H1 (cell line): ENCODE measurements around the gene FH. TPM values are rescaled to one million over a fixed set of nuclear protein-coding genes. Genes with fewer than 3 reads are reported as not detected.

Experiments used
- CBX8 ChIP-seq: fragments of 300-800, 300-1000 bp; sonication (generic); IDR thresholded peaks from 2 replicates; pipeline ENCODE4 v1.7.1; 2016; ENCODE audit warnings: low read depth, low read length, borderline replicate concordance
- CEBPB ChIP-seq: IDR thresholded peaks from 2 replicates; pipeline ENCODE4 v1.6.1; 2012; ENCODE audit warnings: low read depth, low read length
- GTF2F1 ChIP-seq: IDR thresholded peaks from 2 replicates; pipeline ENCODE4 v1.6.1; 2012; ENCODE audit warnings: low read depth, low read length, improper control_type of control experiment, borderline replicate concordance
- POLR2A ChIP-seq, 2 experiments: IDR thresholded peaks; 1 replicate in 1 of 2; 2 replicates in 1 of 2; pipeline ENCODE4 v1.6.1; 2011; ENCODE audit warnings: low read depth in 2 of 2, low read length in 2 of 2, mild to moderate bottlenecking in 2 of 2; ENCODE audit errors: control extremely low read depth in 1 of 2
- RBBP5 ChIP-seq: IDR thresholded peaks from 2 replicates; pipeline ENCODE4 v1.7.1; 2012; ENCODE audit warnings: low read depth, mild to moderate bottlenecking, inconsistent platforms, low read length, moderate library complexity, borderline replicate concordance
- RNF2 ChIP-seq: fragments of 200-900, 300-1000 bp; sonication (generic); IDR thresholded peaks from 2 replicates; pipeline ENCODE4 v1.7.1; 2016; ENCODE audit warnings: borderline replicate concordance, low read depth, mild to moderate bottlenecking, antibody characterized with exemption, low read length; ENCODE audit not compliant: poor library complexity, severe bottlenecking; ENCODE audit errors: missing control alignments
- SIN3A ChIP-seq, 2 experiments: IDR thresholded peaks in 1 of 2; conservative IDR thresholded peaks in 1 of 2; 2 replicates each; pipeline ENCODE4 v1.6.1; 2011 to 2012; ENCODE audit warnings: low read length in 2 of 2, improper control_type of control experiment in 1 of 2, low read depth in 1 of 2, mild to moderate bottlenecking in 1 of 2
- TCF12 ChIP-seq: IDR thresholded peaks from 2 replicates; pipeline ENCODE4 v1.6.1; 2011; ENCODE audit warnings: low read depth, mild to moderate bottlenecking, low read length
- ZNF274 ChIP-seq: IDR thresholded peaks from 2 replicates; pipeline ENCODE4 v1.7.0; 2012; ENCODE audit warnings: low read length, borderline replicate concordance; ENCODE audit errors: extremely low read depth
- polyA plus RNA-seq, 7 experiments: library from polyadenylated mRNA; depleted of rRNA in 3 of 7; stranded (reverse) in 5 of 7; unstranded in 2 of 7; fragments of >200 nt in 5 of 7; fragments of 200-250 nt in 2 of 7; gene quantifications; 1 replicate in 5 of 7; 2 replicates in 1 of 7; 4 replicates in 1 of 7; pipeline versions ENCODE4 v1.2.1 to v1.2.3, GENCODE V29; 2011 to 2013; ENCODE audit warnings: missing spikeins in 2 of 7, mixed read lengths in 2 of 7
- total RNA-seq: library from RNA; stranded (reverse); fragmentation: NEBNext Ultra II Directional; extraction: Animal tissue kit (Norgen Biotek cat#: 25700); gene quantifications from 2 replicates; pipeline ENCODE4 v1.2.1, GENCODE V29; 2021
- TF ChIP-seq, protein P1 (sequence below): fragments of 300-600 bp; sonication (generic); IDR thresholded peaks from 2 replicates; pipeline ENCODE4 v1.7.1; 2012; ENCODE audit warnings: low read length, moderate library complexity, mild to moderate bottlenecking, inconsistent platforms; ENCODE audit not compliant: insufficient replicate concordance

The FH gene
- total and polyA plus RNA-seq, 2 of the 8 experiments (the other 6 are each of a cell fraction or from before 2014, with no cell fraction given), result 45.0 to 81.9 TPM

DNA sequence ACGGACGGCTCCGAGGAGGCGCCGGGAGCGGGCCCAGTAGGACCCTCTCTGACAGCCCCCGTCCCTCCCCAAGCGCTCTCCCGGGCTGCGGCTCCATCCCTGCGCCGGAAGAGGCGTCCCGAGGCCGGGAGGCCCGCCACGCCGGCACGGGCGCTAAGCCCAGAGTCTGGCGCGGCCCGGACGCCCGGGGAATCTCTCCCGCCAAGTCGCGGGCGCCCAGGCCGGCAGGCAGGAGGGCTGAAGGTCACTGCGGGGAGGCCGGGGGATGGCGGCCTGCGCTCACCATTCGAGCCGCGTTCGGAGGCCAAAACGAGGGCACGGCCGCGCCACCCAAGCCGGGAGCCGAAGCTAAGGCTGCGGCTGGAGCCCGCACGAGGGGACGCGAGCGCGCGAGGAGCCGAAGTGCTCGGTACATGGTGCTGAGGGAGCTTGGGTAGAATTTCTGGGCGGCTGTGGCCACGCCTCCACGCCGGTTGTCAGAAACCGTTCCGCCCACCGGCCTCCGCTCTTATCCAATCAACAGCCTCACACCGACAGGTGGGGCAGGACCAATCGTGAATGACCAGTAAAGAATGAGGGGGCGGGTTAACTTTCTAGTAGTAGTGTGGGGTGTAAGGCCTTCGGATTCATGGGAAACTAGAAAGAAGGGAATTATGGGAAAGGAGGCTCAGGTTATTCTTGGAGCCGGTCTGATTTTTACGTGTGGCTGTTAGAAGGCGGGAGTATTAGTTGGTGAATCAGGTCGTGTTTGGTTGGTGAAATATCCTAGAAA is at the start of gene FH (continued):
- TF ChIP-seq, protein P1, sequence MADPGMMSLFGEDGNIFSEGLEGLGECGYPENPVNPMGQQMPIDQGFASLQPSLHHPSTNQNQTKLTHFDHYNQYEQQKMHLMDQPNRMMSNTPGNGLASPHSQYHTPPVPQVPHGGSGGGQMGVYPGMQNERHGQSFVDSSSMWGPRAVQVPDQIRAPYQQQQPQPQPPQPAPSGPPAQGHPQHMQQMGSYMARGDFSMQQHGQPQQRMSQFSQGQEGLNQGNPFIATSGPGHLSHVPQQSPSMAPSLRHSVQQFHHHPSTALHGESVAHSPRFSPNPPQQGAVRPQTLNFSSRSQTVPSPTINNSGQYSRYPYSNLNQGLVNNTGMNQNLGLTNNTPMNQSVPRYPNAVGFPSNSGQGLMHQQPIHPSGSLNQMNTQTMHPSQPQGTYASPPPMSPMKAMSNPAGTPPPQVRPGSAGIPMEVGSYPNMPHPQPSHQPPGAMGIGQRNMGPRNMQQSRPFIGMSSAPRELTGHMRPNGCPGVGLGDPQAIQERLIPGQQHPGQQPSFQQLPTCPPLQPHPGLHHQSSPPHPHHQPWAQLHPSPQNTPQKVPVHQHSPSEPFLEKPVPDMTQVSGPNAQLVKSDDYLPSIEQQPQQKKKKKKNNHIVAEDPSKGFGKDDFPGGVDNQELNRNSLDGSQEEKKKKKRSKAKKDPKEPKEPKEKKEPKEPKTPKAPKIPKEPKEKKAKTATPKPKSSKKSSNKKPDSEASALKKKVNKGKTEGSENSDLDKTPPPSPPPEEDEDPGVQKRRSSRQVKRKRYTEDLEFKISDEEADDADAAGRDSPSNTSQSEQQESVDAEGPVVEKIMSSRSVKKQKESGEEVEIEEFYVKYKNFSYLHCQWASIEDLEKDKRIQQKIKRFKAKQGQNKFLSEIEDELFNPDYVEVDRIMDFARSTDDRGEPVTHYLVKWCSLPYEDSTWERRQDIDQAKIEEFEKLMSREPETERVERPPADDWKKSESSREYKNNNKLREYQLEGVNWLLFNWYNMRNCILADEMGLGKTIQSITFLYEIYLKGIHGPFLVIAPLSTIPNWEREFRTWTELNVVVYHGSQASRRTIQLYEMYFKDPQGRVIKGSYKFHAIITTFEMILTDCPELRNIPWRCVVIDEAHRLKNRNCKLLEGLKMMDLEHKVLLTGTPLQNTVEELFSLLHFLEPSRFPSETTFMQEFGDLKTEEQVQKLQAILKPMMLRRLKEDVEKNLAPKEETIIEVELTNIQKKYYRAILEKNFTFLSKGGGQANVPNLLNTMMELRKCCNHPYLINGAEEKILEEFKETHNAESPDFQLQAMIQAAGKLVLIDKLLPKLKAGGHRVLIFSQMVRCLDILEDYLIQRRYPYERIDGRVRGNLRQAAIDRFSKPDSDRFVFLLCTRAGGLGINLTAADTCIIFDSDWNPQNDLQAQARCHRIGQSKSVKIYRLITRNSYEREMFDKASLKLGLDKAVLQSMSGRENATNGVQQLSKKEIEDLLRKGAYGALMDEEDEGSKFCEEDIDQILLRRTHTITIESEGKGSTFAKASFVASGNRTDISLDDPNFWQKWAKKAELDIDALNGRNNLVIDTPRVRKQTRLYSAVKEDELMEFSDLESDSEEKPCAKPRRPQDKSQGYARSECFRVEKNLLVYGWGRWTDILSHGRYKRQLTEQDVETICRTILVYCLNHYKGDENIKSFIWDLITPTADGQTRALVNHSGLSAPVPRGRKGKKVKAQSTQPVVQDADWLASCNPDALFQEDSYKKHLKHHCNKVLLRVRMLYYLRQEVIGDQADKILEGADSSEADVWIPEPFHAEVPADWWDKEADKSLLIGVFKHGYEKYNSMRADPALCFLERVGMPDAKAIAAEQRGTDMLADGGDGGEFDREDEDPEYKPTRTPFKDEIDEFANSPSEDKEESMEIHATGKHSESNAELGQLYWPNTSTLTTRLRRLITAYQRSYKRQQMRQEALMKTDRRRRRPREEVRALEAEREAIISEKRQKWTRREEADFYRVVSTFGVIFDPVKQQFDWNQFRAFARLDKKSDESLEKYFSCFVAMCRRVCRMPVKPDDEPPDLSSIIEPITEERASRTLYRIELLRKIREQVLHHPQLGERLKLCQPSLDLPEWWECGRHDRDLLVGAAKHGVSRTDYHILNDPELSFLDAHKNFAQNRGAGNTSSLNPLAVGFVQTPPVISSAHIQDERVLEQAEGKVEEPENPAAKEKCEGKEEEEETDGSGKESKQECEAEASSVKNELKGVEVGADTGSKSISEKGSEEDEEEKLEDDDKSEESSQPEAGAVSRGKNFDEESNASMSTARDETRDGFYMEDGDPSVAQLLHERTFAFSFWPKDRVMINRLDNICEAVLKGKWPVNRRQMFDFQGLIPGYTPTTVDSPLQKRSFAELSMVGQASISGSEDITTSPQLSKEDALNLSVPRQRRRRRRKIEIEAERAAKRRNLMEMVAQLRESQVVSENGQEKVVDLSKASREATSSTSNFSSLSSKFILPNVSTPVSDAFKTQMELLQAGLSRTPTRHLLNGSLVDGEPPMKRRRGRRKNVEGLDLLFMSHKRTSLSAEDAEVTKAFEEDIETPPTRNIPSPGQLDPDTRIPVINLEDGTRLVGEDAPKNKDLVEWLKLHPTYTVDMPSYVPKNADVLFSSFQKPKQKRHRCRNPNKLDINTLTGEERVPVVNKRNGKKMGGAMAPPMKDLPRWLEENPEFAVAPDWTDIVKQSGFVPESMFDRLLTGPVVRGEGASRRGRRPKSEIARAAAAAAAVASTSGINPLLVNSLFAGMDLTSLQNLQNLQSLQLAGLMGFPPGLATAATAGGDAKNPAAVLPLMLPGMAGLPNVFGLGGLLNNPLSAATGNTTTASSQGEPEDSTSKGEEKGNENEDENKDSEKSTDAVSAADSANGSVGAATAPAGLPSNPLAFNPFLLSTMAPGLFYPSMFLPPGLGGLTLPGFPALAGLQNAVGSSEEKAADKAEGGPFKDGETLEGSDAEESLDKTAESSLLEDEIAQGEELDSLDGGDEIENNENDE, result no peak
- TF ChIP-seq TCF12 (no peak), CBX8 (no peak), ZNF274 (no peak), GTF2F1 (no peak), POLR2A (IDR thresholded peaks at IDR 0.05; ENCODE audit: control extremely low read depth in 1 of 2, low read depth in 2 of 2, low read length in 2 of 2) (0 out of 3 replicates have a peak, but pooled peaks of 1 of the 2 experiments have one; percentile 33), CEBPB (no peak), RNF2 (no peak), RBBP5 (peak; percentile 99), SIN3A (conservative IDR thresholded peaks at IDR 0.05 in 1 of 2, IDR thresholded peaks at IDR 0.05 in 1 of 2; ENCODE audit: low read depth in 1 of 2, low read length in 2 of 2) (peak in 1 of 2 experiments; percentile 78; a peak in 3 of 4 replicates)
